AG04449 (cell line): ENCODE data around the gene DYNLT5.
"Not testable (repeated sequence)": the region's sequence is repeated elsewhere in the genome, so short reads cannot be mapped to it uniquely, and the experiment has no call there.

Experiments
- CTCF ChIA-PET: fragments of 350-600 bp; formaldehyde crosslinking; extraction: SDS; loops from one replicate; lab custom pipeline; 2021; ENCODE audit warnings: antibody characterized with exemption; lab: Yijun Ruan, JAX
- POLR2A ChIA-PET: fragments of 400-600, 350-600 bp; formaldehyde crosslinking; extraction: SDS; loops from one replicate; lab custom pipeline; 2020; ENCODE audit warnings: antibody characterized with exemption, inconsistent platforms; lab: Yijun Ruan, JAX
- DNase-seq: peaks from one replicate; pipeline ENCODE4 v3.0.0-alpha.2; 2010; ENCODE audit warnings: low read depth, low spot score
- H3K4me3 ChIP-seq: 2 replicates; pipeline ENCODE4 v1.5.1; 2011; ENCODE audit warnings: low read depth, mild to moderate bottlenecking, control low read depth, low read length
- CTCF ChIP-seq: IDR thresholded peaks from one replicate; pipeline ENCODE4 v1.5.1; 2011; ENCODE audit warnings: mild to moderate bottlenecking, moderate library complexity, low read length, control low read depth, inconsistent platforms; ENCODE audit not compliant: insufficient read depth; ENCODE audit errors: missing control alignments

DYNLT5 gene

DNA sequence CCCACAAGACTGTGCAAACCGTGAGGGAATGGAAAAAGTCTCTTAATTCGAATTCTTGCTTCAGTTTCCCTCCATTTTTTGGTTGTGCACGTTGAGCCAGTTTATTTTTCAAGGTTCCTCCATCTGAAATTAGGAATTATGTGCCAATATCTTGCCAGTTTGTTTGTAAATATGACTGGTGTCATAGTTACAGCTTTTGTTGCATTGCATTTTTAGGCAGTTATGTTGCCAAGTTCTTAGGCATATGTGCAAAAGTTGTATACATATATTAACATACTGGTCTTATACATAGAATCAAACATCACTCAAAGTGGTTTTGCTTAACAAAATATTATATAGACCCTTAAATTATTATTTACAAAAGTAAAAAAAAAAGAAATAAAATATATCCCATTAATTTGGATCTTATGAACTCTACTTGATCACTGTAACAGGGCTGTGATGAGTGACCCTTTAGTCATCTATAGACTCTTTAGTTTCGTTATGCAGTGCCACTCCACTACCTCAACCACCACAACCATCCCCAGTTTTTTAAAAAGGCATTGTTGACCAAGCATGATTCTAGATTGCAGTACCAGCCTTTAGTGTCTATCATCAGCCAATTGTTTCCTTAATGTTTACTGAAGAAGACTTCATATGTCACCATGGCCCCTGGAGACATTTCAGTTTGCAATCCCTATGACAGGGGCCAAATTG, 20.9 kb upstream of the DYNLT5 start:
- DNase-seq: no peak
- H3K4me3 ChIP-seq: no peak overlapping the region
- CTCF ChIA-PET: no interaction called here
- POLR2A ChIA-PET: no interaction called here
- no peak for TF ChIP-seq CTCF

GRCh38 chr1:66732407-66733166, 19.7 kb upstream of the DYNLT5 start:
- POLR2A ChIA-PET: no interaction called here
- H3K4me3 ChIP-seq: no peak overlapping the region
- DNase-seq: no peak
- CTCF ChIA-PET: interaction anchor here (1.4 to 2.3 kb wide), 3 partner anchors 7 to 20 kb away, joined by 5 to 9 read pairs (median 6); partner anchors contain the start of gene DYNLT5
- TF ChIP-seq CTCF: no peak

DNA sequence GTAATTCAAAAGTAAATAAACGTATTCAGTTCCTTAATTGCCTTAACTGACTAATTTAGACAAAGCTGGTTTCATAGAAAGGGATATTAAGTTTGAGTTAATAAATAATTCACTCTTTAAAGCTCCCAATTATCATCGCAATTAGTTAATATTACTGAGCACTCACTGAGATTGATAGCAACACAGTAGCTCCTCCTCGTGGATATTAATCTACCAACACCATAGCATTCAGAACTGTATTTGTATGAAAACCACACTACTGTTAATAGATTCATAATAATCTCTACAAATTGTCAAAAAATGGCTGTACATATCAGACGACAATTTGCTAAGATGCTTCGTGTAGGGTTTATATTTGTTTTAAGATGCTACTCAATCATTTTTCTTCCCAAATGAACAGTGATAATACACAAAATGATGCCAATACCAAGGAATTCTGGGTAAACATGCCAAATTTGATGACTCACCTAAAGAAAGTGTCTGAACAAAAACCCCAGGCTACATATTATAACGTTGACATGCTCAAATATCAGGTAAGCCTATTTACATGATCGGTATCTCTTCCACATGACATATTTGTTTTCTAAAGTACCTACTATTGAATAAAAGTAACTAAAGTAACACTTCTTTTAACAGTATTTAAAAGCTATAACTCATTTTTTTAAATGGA, 18.8 kb upstream of the DYNLT5 start:
- ChIA-PET CTCF (interaction anchor here (1.4 to 2.3 kb wide), 3 partner anchors 8 to 19 kb away, joined by 5 to 9 read pairs (median 6); partner anchors contain the start of gene DYNLT5), POLR2A (no interaction called here)
- no peak for DNase-seq
- no peak overlapping the region for H3K4me3 ChIP-seq
- TF ChIP-seq CTCF: no peak

- CTCF ChIA-PET: interaction anchor here (2.0 to 2.3 kb wide), 2 partner anchors 9 to 18 kb away, joined by 6 to 9 read pairs; partner anchors contain the start of gene DYNLT5
- POLR2A ChIA-PET, H3K4me3 ChIP-seq, DNase-seq: not testable (repeated sequence)
Measured at GRCh38 chr1:66734531-66734930, 17.7 kb upstream of the DYNLT5 start.

- no peak for DNase-seq
- CTCF ChIA-PET: interaction anchor here (0.6 to 4.4 kb wide), 3 partner anchors 9 to 49 kb away, joined by 3 to 43 read pairs (median 4); no protein-coding TSS in a partner anchor
- POLR2A ChIA-PET: no interaction called here
- TF ChIP-seq CTCF: no peak
- H3K4me3 ChIP-seq: no peak overlapping the region
Measured at GRCh38 chr1:66737836-66738235, 14.4 kb upstream of the DYNLT5 start.

DNA sequence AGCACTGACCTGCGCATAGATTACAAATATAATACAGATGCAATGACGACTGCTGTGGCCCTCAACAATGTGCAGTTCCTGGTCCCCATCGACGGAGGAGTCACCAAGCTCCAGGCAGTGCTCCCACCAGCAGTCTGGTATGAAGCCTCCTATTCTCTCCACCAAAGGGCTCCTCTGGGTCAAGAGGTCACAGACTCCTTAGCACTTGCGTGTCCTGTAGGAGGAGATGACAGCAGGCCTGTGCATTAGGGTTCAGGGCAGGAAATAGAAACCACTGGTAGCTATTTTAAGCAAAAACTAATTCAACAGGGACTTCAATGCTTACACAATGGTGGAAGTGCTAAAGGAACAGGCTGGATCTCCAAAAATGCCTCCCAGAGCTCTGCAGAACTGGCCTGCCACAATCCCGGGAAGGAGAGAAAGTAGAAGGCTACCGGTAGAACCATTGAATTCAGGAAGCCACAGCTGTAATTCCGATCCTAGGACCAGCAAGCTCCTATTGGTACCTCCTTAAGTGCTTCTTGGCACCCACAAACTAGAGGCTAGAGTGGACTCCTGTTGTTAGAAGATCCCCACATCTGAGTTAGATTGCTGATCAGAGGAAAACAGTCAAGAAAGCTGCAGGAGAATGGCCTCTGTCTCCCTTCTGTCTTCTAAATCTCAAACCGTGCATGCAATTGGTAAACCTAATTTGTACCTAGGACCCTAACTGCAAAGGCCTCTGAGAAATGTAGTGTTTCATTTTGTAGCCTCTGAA, 12.7 kb upstream of the DYNLT5 start:
- no peak for DNase-seq
- TF ChIP-seq CTCF: no peak
- H3K4me3 ChIP-seq: no peak overlapping the region
- POLR2A ChIA-PET: no interaction called here
- CTCF ChIA-PET: interaction anchor here (0.8 to 4.4 kb wide), 4 partner anchors 12 to 293 kb away, joined by 3 to 43 read pairs (median 4); no protein-coding TSS in a partner anchor
